VCaP (cell line): ENCODE measurements around the gene HNRNPUL2.

Source experiments
- H3K27ac ChIP-seq: fragments of 450-650 bp; 2 replicates; pipeline ENCODE4 v1.5.1; 2017
- CTCF ChIP-seq: fragments of 450-650 bp; conservative IDR thresholded peaks from 2 replicates; pipeline ENCODE4 v1.5.1; 2017; ENCODE audit warnings: mild to moderate bottlenecking, moderate library complexity

The HNRNPUL2 gene

GRCh38 chr11:62687508-62688396, 39.5 kb downstream of the HNRNPUL2 start:
- H3K27ac ChIP-seq = no peak overlapping the region
- TF ChIP-seq CTCF = no peak

GRCh38 chr11:62682518-62682917, 44.7 kb downstream of the HNRNPUL2 start:
- TF ChIP-seq CTCF = no peak
- H3K27ac ChIP-seq = no peak overlapping the region

GRCh38 chr11:62680825-62681240, 46.4 kb downstream of the HNRNPUL2 start:
- H3K27ac ChIP-seq = peak overlapping the region; percentile 88
- peak; percentile 73 for TF ChIP-seq CTCF

- TF ChIP-seq CTCF = no peak
- H3K27ac ChIP-seq = peak within 1 kb of the TSS; percentile 88
Measured at GRCh38 chr11:62678770-62679696, 48.2 kb downstream of the HNRNPUL2 start, which contains the start of gene UBXN1. Gene UBXN1, minus strand, starts transcription at chr11:62679073. Its CDS starts 150 bp downstream, at chr11:62678923.

GRCh38 chr11:62678433-62678769, 48.9 kb downstream of the HNRNPUL2 start:
- H3K27ac ChIP-seq = peak overlapping the region; percentile 88
- no peak for TF ChIP-seq CTCF

GRCh38 chr11:62677714-62678113, 49.5 kb downstream of the HNRNPUL2 start:
- no peak for TF ChIP-seq CTCF
- H3K27ac ChIP-seq = peak overlapping the region; percentile 88; the same call in 1 of the 2 replicates

- no peak overlapping the region for H3K27ac ChIP-seq
- no peak for TF ChIP-seq CTCF
Measured at GRCh38 chr11:62677156-62677555, 50.1 kb downstream of the HNRNPUL2 start.
